ENCODE results near the gene ROPN1B.
"Not testable (repeated sequence)": the region's sequence is repeated elsewhere in the genome, so short reads cannot be mapped to it uniquely, and the experiment has no call there.

The ROPN1B gene

DNA sequence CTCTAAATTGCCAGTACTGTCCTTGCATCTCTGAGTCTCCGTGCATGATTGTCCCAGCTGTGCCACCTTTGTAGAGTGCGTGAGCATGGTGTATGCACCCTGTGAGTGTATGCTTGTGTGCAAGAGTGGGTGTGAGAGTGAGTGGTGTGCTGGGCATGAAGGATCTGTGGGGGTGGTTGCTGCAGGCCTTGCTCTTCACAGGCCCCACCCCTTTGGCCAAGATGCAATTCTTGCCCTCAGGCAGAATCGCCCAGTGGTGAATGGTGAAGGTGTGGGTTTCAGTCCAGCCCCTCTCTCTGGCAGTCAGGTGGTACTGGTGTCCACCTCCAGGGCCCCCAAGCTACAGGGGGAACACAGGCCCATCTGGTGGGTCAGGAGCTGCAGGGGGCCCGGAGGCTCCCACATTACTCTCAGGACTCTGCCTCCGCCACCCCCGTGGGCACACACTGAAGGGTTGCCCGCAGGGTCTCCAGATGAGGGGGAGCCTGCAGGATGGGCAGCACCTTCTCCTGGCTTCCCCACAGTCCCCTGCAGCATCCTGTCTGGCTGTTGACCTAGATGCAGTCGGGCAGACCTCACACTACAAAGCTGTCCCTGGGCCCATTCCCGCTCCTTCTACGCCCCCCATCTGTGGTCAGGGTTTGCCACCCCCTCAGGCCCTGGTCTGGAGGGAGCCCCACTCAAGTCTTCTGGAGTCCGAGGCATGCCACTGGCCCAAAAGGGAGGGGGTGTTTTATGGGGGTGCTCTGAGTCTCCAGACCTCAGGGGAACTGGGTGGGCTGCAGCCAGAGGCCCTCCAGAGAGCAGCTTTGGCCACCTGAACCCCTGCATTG lies 8.3 kb upstream of the ROPN1B start:
- Histone ChIP-seq H3F3A (ENCODE audit: insufficient read depth) (no peaks in the 10 kb centered on the region), H3K9ac (ENCODE audit: low read length) (no peak overlapping the region), H3K27me3 (ENCODE audit: low read length) (no peaks in the 10 kb centered on the region), H3K4me3 (ENCODE audit: insufficient read depth, low read length, poor library complexity, severe bottlenecking) (no peak overlapping the region), H3K27ac (ENCODE audit: low read depth, low read length) (no peak overlapping the region), H3K4me2 (ENCODE audit: low read depth, low read length, poor library complexity, severe bottlenecking) (no peak overlapping the region), H3K79me2 (ENCODE audit: insufficient read depth, low read length) (no peaks in the 10 kb centered on the region), H4K20me1 (ENCODE audit: low read depth, low read length) (no peaks in the 10 kb centered on the region), H3K9me3 (ENCODE audit: insufficient read depth, low read length) (no peaks in the 10 kb centered on the region), H2AFZ (ENCODE audit: low read depth, low read length, severe bottlenecking) (no peak overlapping the region), H3K9me2 (replicated peaks; ENCODE audit: insufficient read depth, low read length) (no peaks in the 10 kb centered on the region), H3K36me3 (ENCODE audit: low read length) (no peaks in the 10 kb centered on the region)
- no peak for TF ChIP-seq EZH2phosphoT487 (conservative IDR thresholded peaks at IDR 0.05; ENCODE audit: low read length)
- TF ChIP-seq, protein P1, sequence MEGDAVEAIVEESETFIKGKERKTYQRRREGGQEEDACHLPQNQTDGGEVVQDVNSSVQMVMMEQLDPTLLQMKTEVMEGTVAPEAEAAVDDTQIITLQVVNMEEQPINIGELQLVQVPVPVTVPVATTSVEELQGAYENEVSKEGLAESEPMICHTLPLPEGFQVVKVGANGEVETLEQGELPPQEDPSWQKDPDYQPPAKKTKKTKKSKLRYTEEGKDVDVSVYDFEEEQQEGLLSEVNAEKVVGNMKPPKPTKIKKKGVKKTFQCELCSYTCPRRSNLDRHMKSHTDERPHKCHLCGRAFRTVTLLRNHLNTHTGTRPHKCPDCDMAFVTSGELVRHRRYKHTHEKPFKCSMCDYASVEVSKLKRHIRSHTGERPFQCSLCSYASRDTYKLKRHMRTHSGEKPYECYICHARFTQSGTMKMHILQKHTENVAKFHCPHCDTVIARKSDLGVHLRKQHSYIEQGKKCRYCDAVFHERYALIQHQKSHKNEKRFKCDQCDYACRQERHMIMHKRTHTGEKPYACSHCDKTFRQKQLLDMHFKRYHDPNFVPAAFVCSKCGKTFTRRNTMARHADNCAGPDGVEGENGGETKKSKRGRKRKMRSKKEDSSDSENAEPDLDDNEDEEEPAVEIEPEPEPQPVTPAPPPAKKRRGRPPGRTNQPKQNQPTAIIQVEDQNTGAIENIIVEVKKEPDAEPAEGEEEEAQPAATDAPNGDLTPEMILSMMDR (IDR thresholded peaks at IDR 0.05; ENCODE audit: insufficient read depth, low read length, poor library complexity, severe bottlenecking): no peak

DNA sequence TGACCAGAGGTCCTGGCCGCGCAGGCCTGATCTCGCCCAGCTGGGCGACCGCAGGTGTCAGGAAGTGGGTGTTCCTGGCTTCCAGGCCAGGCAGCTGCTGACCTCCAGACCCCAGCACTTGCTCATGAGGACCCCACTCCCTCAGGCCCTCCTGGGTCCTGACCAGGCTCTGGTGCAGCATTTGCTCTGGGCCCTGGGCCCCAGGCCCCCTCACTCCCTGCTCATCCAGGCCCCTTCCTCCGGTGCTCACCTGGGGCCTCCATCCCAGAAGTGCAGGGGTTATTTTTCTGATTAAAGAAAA lies 7.7 kb upstream of the ROPN1B start:
- H3K79me2 ChIP-seq (ENCODE audit: insufficient read depth, low read length): no peaks in the 10 kb centered on the region
- H2AFZ ChIP-seq (ENCODE audit: low read depth, low read length, severe bottlenecking): no peak overlapping the region
- no peak overlapping the region for H3K4me2 ChIP-seq (ENCODE audit: low read depth, low read length, poor library complexity, severe bottlenecking)
- H3F3A ChIP-seq (ENCODE audit: insufficient read depth): no peaks in the 10 kb centered on the region
- H4K20me1 ChIP-seq (ENCODE audit: low read depth, low read length): no peaks in the 10 kb centered on the region
- no peak for TF ChIP-seq EZH2phosphoT487 (conservative IDR thresholded peaks at IDR 0.05; ENCODE audit: low read length)
- TF ChIP-seq, protein P1 (IDR thresholded peaks at IDR 0.05; ENCODE audit: insufficient read depth, low read length, poor library complexity, severe bottlenecking): no peak
- no peaks in the 10 kb centered on the region for H3K36me3 ChIP-seq (ENCODE audit: low read length)
- H3K9me2 ChIP-seq (replicated peaks; ENCODE audit: insufficient read depth, low read length): no peaks in the 10 kb centered on the region
- H3K27me3 ChIP-seq (ENCODE audit: low read length): no peaks in the 10 kb centered on the region
- H3K9ac ChIP-seq (ENCODE audit: low read length): no peak overlapping the region
- H3K27ac ChIP-seq (ENCODE audit: low read depth, low read length): no peak overlapping the region
- H3K4me3 ChIP-seq (ENCODE audit: insufficient read depth, low read length, poor library complexity, severe bottlenecking): no peak overlapping the region
- H3K9me3 ChIP-seq (ENCODE audit: insufficient read depth, low read length): no peaks in the 10 kb centered on the region

DNA sequence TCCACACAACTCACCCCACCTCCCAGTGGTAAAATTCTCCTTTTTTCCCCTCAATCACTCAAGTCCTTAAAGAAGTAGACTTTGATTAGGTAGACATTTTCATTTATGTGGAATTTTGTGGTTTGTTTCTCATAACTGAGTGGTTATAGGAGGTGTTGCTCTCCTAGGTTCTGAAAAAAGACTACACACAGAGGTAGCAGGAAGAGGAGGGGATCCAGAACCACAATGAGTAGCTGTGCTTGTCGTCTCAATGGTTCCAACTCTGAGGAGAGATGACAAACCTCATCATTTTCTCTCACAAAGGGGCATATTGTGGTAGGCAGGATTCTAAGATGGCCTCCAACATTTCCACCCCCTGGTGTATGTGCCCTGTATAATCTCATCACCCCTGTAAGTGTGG lies 5.1 kb upstream of the ROPN1B start:
- H3K27me3 ChIP-seq (ENCODE audit: low read length); H3K9ac ChIP-seq (ENCODE audit: low read length); H2AFZ ChIP-seq (ENCODE audit: low read depth, low read length, severe bottlenecking); H3K36me3 ChIP-seq (ENCODE audit: low read length); H3K4me3 ChIP-seq (ENCODE audit: insufficient read depth, low read length, poor library complexity, severe bottlenecking); H3F3A ChIP-seq (ENCODE audit: insufficient read depth); H4K20me1 ChIP-seq (ENCODE audit: low read depth, low read length); H3K4me2 ChIP-seq (ENCODE audit: low read depth, low read length, poor library complexity, severe bottlenecking); H3K79me2 ChIP-seq (ENCODE audit: insufficient read depth, low read length); H3K27ac ChIP-seq (ENCODE audit: low read depth, low read length); H3K9me3 ChIP-seq (ENCODE audit: insufficient read depth, low read length); H3K9me2 ChIP-seq (replicated peaks; ENCODE audit: insufficient read depth, low read length): not testable (repeated sequence)

DNA sequence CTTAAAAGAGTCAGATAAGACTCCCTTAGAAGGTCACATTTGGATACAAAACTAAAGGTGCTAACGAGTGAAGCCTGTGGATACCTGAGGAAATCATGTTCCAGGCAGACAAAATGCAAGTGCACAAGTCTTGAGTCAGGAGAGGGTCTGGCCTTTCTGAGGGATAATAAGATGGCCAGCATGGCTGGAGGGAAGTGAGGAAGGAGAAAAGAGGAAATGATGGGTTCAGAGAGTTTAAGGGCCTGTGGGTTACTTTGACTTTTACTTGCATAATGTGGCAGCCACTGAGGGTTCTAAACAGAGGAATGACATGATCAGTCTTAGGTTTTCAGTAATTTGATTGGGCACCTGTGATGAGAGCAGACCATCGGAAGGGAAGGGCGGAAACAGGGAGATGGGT lies 3.5 kb upstream of the ROPN1B start:
- no peaks in the 10 kb centered on the region for H3K79me2 ChIP-seq (ENCODE audit: insufficient read depth, low read length)
- no peaks in the 10 kb centered on the region for H3K27me3 ChIP-seq (ENCODE audit: low read length)
- no peaks in the 10 kb centered on the region for H3K9me3 ChIP-seq (ENCODE audit: insufficient read depth, low read length)
- no peaks in the 10 kb centered on the region for H4K20me1 ChIP-seq (ENCODE audit: low read depth, low read length)
- no peak overlapping the region for H3K4me3 ChIP-seq (ENCODE audit: insufficient read depth, low read length, poor library complexity, severe bottlenecking)
- no peak for TF ChIP-seq EZH2phosphoT487 (conservative IDR thresholded peaks at IDR 0.05; ENCODE audit: low read length)
- TF ChIP-seq, protein P1 (IDR thresholded peaks at IDR 0.05; ENCODE audit: insufficient read depth, low read length, poor library complexity, severe bottlenecking): no peak
- H2AFZ ChIP-seq (ENCODE audit: low read depth, low read length, severe bottlenecking): no peak overlapping the region
- H3K27ac ChIP-seq (ENCODE audit: low read depth, low read length): no peak overlapping the region
- no peaks in the 10 kb centered on the region for H3K36me3 ChIP-seq (ENCODE audit: low read length)
- no peak overlapping the region for H3K4me2 ChIP-seq (ENCODE audit: low read depth, low read length, poor library complexity, severe bottlenecking)
- H3K9me2 ChIP-seq (replicated peaks; ENCODE audit: insufficient read depth, low read length): no peaks in the 10 kb centered on the region
- no peaks in the 10 kb centered on the region for H3F3A ChIP-seq (ENCODE audit: insufficient read depth)
- H3K9ac ChIP-seq (ENCODE audit: low read length): no peak overlapping the region
